Activated B cell treated with CpG ODN at 0.5 μM for 24 hours (primary cell): ENCODE results near the gene SPINT2. TPM values are rescaled to one million over a fixed set of nuclear protein-coding genes. Genes with fewer than 3 reads are reported as not detected.

ENCODE experiments used
- ATAC-seq: fragments of 200-7000 bp; cut with Tn5 transposase; one replicate; pipeline ENCODE4 v1.10.0; 2021; ENCODE audit warnings: low read depth, mild to moderate bottlenecking, moderate library complexity
- CTCF ChIA-PET: fragments of 350-600 bp; sonication (Branson Sonifier 250); formaldehyde crosslinking; loops from one replicate; lab custom pipeline; 2021; ENCODE audit warnings: antibody characterized with exemption; lab: Charles Lee
- POLR2A ChIA-PET: fragments of 350-600 bp; sonication (Branson Sonifier 250); formaldehyde crosslinking; loops from one replicate; lab custom pipeline; 2021; ENCODE audit warnings: antibody characterized with exemption; lab: Charles Lee
- DNase-seq: peaks from one replicate; pipeline ENCODE4 v3.0.0; 2022
- H3K27ac Mint-ChIP-seq: one replicate; pipeline ENCODE4 v1.8.0; 2020; ENCODE audit warnings: mixed read lengths
- H3K27me3 Mint-ChIP-seq: one replicate; pipeline ENCODE4 v1.8.0; 2021; ENCODE audit warnings: mixed read lengths
- H3K36me3 Mint-ChIP-seq: one replicate; pipeline ENCODE4 v1.8.0; 2021; ENCODE audit warnings: low read depth, mixed read lengths
- H3K4me1 Mint-ChIP-seq: one replicate; pipeline ENCODE4 v1.8.0; 2021; ENCODE audit warnings: mixed read lengths
- H3K4me3 Mint-ChIP-seq: one replicate; pipeline ENCODE4 v1.8.0; 2020; ENCODE audit warnings: mild to moderate bottlenecking, mixed read lengths
- H3K9me3 Mint-ChIP-seq: one replicate; pipeline ENCODE4 v1.8.0; 2020; ENCODE audit warnings: mixed read lengths
- intact Hi-C: fragments of 100-400 bp; cut with micrococcal nuclease; formaldehyde crosslinking; loops from one replicate; pipeline ENCODE4 v1.15.1; 2024
- total RNA-seq: library from RNA; stranded (reverse); gene quantifications from 2 replicates; pipeline ENCODE4 v1.2.3, GENCODE V29; 2022
- TF ChIP-seq, protein P1 (sequence below): fragments of 200-600 bp; IDR thresholded peaks from one replicate; pipeline ENCODE4 v1.8.0; 2022; ENCODE audit warnings: antibody characterized with exemption, mild to moderate bottlenecking

The SPINT2 gene
- total RNA-seq, 1 donor from 2014 or later = 73.4 TPM

GRCh38 chr19:38294090-38294489 is 29.7 kb downstream of the SPINT2 start:
- ChIA-PET CTCF (no interaction called here), POLR2A (interaction anchor here (1.1 kb wide), 1 partner anchor 29 kb away, joined by 3 read pairs; no protein-coding TSS in a partner anchor)
- ATAC-seq (no peak), DNase-seq (no peak)
- Mint-ChIP-seq H3K27me3 (no peaks in the 10 kb centered on the region), H3K9me3 (no peaks in the 10 kb centered on the region), H3K36me3 (peaks cover 41% of the 10 kb centered on the region), H3K4me1 (no peaks in the 10 kb centered on the region), H3K4me3 (no peak overlapping the region), H3K27ac (no peak overlapping the region)
- intact Hi-C loops = no loop called here
- TF ChIP-seq, protein P1, sequence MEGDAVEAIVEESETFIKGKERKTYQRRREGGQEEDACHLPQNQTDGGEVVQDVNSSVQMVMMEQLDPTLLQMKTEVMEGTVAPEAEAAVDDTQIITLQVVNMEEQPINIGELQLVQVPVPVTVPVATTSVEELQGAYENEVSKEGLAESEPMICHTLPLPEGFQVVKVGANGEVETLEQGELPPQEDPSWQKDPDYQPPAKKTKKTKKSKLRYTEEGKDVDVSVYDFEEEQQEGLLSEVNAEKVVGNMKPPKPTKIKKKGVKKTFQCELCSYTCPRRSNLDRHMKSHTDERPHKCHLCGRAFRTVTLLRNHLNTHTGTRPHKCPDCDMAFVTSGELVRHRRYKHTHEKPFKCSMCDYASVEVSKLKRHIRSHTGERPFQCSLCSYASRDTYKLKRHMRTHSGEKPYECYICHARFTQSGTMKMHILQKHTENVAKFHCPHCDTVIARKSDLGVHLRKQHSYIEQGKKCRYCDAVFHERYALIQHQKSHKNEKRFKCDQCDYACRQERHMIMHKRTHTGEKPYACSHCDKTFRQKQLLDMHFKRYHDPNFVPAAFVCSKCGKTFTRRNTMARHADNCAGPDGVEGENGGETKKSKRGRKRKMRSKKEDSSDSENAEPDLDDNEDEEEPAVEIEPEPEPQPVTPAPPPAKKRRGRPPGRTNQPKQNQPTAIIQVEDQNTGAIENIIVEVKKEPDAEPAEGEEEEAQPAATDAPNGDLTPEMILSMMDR = no peak

- Mint-ChIP-seq H3K4me1 (no peaks in the 10 kb centered on the region), H3K27me3 (no peaks in the 10 kb centered on the region), H3K36me3 (peaks cover 9% of the 10 kb centered on the region), H3K4me3 (no peak overlapping the region), H3K9me3 (no peaks in the 10 kb centered on the region), H3K27ac (peak overlapping the region; percentile 18)
- ChIA-PET CTCF (no interaction called here), POLR2A (interaction anchor here (1.7 kb wide), 1 partner anchor 34 kb away, joined by 3 read pairs; no protein-coding TSS in a partner anchor)
- intact Hi-C loops = loop anchor here (5.0 kb wide), 1 partner anchor 37 kb away; the partner anchor contains the start of gene SPINT2
- no peak for ATAC-seq
- no peak for DNase-seq
- TF ChIP-seq, protein P1 = no peak
Measured at GRCh38 chr19:38298821-38299680, 34.7 kb downstream of the SPINT2 start.

GRCh38 chr19:38303517-38304351 is 39.4 kb downstream of the SPINT2 start, which contains the start of gene C19orf33:
TSS of gene C19orf33 (plus strand) at chr19:38304251. CDS start at chr19:38304262, 11 bp downstream.
- Mint-ChIP-seq H3K36me3 (peaks cover 31% of the 10 kb centered on the region), H3K4me3 (no peak within 1 kb of the TSS), H3K27me3 (no peaks in the 10 kb centered on the region), H3K9me3 (no peaks in the 10 kb centered on the region), H3K27ac (no peak within 1 kb of the TSS), H3K4me1 (no peaks in the 10 kb centered on the region)
- DNase-seq (no peak), ATAC-seq (no peak)
- TF ChIP-seq, protein P1 = no peak
- POLR2A ChIA-PET = no interaction called here
- CTCF ChIA-PET = no interaction called here
- intact Hi-C loops = no loop called here

- no peak for ATAC-seq
- no peak for DNase-seq
- POLR2A ChIA-PET = interaction anchor here (0.6 kb wide), 1 partner anchor 20 kb away, joined by 3 read pairs; no protein-coding TSS in a partner anchor
- no peaks in the 10 kb centered on the region for H3K9me3 Mint-ChIP-seq
- H3K36me3 Mint-ChIP-seq = peaks cover 34% of the 10 kb centered on the region
- CTCF ChIA-PET = no interaction called here
- H3K4me1 Mint-ChIP-seq = no peaks in the 10 kb centered on the region
- no peaks in the 10 kb centered on the region for H3K27me3 Mint-ChIP-seq
- TF ChIP-seq, protein P1 = no peak
- no peak overlapping the region for H3K4me3 Mint-ChIP-seq
- intact Hi-C loops = no loop called here
- H3K27ac Mint-ChIP-seq = no peak overlapping the region
Measured at GRCh38 chr19:38304352-38304865, 40.0 kb downstream of the SPINT2 start.
